ENCODE data around the gene NOS1AP. TPM values are rescaled to one million over a fixed set of nuclear protein-coding genes. Genes with fewer than 3 reads are reported as not detected.
A peak's percentile ranks its signal among the peaks of the same experiment; 100 is the strongest.

The NOS1AP gene
- total RNA-seq, 1 experiment from 2014 or later: 2.4 TPM

DNA sequence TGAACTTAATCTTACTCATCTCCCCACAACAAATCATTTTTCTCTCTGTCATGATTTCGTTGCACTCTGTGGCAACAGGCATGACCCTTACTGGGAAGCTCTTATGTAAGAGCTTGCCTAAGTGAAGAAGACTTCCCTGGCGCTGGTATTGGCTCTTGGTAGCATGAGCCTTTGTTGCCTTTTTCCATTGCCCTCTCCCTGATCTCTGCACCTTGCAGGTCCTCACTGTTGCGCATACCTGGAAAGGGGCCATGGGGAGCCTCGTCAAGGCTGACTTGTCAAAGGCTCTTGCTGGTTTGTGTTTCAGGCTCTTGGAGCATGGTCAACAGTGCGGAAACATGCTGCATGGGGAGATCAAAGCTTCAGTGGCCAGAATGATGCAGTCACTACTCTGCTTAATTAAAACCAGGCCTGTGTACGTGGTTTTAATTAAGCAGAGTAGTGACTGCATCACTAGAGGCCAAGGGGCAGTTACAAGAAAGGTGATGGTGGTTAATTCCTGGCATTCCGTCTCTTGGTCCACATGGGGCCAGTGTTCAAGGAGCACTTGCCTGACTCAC, 165.8 kb downstream of the NOS1AP start:
- H3K27ac Mint-ChIP-seq (ENCODE audit: low read depth, unreplicated experiment): no peak overlapping the region
- no peaks in the 10 kb centered on the region for H3K4me1 Mint-ChIP-seq (ENCODE audit: insufficient read depth, unreplicated experiment)
- H3K27me3 Mint-ChIP-seq (ENCODE audit: insufficient read depth, unreplicated experiment): no peaks in the 10 kb centered on the region
- peak; percentile 50 for DNase-seq (ENCODE audit: unreplicated experiment)
- no peak overlapping the region for H3K4me3 Mint-ChIP-seq (ENCODE audit: unreplicated experiment)
- BruUV-seq (replicated peaks): no TSS peak
- intact Hi-C loops (cut with micrococcal nuclease): no loop called here
- TF ChIP-seq, protein P1, sequence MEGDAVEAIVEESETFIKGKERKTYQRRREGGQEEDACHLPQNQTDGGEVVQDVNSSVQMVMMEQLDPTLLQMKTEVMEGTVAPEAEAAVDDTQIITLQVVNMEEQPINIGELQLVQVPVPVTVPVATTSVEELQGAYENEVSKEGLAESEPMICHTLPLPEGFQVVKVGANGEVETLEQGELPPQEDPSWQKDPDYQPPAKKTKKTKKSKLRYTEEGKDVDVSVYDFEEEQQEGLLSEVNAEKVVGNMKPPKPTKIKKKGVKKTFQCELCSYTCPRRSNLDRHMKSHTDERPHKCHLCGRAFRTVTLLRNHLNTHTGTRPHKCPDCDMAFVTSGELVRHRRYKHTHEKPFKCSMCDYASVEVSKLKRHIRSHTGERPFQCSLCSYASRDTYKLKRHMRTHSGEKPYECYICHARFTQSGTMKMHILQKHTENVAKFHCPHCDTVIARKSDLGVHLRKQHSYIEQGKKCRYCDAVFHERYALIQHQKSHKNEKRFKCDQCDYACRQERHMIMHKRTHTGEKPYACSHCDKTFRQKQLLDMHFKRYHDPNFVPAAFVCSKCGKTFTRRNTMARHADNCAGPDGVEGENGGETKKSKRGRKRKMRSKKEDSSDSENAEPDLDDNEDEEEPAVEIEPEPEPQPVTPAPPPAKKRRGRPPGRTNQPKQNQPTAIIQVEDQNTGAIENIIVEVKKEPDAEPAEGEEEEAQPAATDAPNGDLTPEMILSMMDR (IDR thresholded peaks at IDR 0.05; ENCODE audit: unreplicated experiment): no peak
- no peaks in the 10 kb centered on the region for H3K36me3 Mint-ChIP-seq (ENCODE audit: insufficient read depth, unreplicated experiment)
- H3K9me3 Mint-ChIP-seq (ENCODE audit: unreplicated experiment): no peaks in the 10 kb centered on the region
- ChIA-PET CTCF (interaction anchor here (0.6 kb wide), 1 partner anchor 9 kb away, joined by 4 read pairs; no protein-coding TSS in a partner anchor), POLR2A (no interaction called here)

DNA sequence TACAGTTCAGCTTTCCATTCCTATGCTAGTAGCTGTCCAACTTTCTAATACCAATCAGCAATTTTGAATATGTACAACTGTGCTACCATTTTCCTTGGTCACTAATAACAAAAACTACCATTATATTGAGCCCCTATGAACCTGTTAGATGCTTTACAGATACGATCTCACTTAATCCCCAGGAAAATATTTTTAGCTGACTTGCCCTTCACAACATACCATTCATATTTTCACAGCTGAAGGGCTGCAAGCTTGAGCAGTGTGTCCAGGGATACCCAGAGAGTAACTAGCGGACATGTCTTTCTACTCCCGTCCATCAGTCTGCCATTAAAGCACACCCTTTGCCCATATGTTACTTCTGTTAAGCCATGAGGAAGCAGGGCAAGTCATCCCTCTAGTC, 166.7 kb downstream of the NOS1AP start:
- ChIA-PET CTCF (interaction anchor here (1.0 to 1.4 kb wide), 2 partner anchors 180 to 199 kb away, joined by 3 read pairs; no protein-coding TSS in a partner anchor), POLR2A (interaction anchor here (1.3 to 1.5 kb wide), 2 partner anchors 10 kb away, joined by 3 read pairs; no protein-coding TSS in a partner anchor)
- Mint-ChIP-seq H3K27ac (ENCODE audit: low read depth, unreplicated experiment) (no peak overlapping the region), H3K9me3 (ENCODE audit: unreplicated experiment) (no peaks in the 10 kb centered on the region), H3K4me3 (ENCODE audit: unreplicated experiment) (no peak overlapping the region), H3K4me1 (ENCODE audit: insufficient read depth, unreplicated experiment) (no peaks in the 10 kb centered on the region), H3K36me3 (ENCODE audit: insufficient read depth, unreplicated experiment) (no peaks in the 10 kb centered on the region), H3K27me3 (ENCODE audit: insufficient read depth, unreplicated experiment) (no peaks in the 10 kb centered on the region)
- no peak for DNase-seq (ENCODE audit: unreplicated experiment)
- TF ChIP-seq, protein P1 (IDR thresholded peaks at IDR 0.05; ENCODE audit: unreplicated experiment): no peak
- no TSS peak for BruUV-seq (replicated peaks)
- intact Hi-C loops (cut with micrococcal nuclease): no loop called here

DNA sequence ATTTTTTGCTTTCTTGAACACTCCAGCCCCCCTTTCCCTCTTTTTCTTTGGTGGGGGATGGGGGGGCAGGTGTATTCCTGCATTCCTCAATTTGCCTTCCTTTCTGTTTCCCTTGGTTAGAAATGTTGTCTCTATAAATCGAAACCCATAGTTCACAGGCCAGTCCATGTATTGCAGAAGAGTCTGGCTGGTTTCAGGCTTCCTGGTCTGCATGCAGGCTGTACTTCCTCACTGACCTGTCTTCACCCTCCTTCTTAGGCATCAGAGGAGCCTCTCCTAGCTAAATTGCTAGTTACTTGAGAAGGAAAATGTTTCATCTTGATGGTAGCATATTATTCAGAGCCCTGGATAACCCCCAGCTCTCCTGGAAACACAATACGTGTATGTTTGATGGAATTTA, 167.1 kb downstream of the NOS1AP start:
- no TSS peak for BruUV-seq (replicated peaks)
- TF ChIP-seq, protein P1 (IDR thresholded peaks at IDR 0.05; ENCODE audit: unreplicated experiment): no peak
- H3K36me3 Mint-ChIP-seq (ENCODE audit: insufficient read depth, unreplicated experiment): no peaks in the 10 kb centered on the region
- H3K4me3 Mint-ChIP-seq (ENCODE audit: unreplicated experiment): no peak overlapping the region
- DNase-seq (ENCODE audit: unreplicated experiment): no peak
- ChIA-PET POLR2A (interaction anchor here (1.3 to 1.5 kb wide), 2 partner anchors 9 to 10 kb away, joined by 3 read pairs; no protein-coding TSS in a partner anchor), CTCF (interaction anchor here (1.0 to 1.8 kb wide), 3 partner anchors 39 to 200 kb away, joined by 3 to 4 read pairs (median 3); no protein-coding TSS in a partner anchor)
- H3K9me3 Mint-ChIP-seq (ENCODE audit: unreplicated experiment): no peaks in the 10 kb centered on the region
- no peak overlapping the region for H3K27ac Mint-ChIP-seq (ENCODE audit: low read depth, unreplicated experiment)
- H3K4me1 Mint-ChIP-seq (ENCODE audit: insufficient read depth, unreplicated experiment): no peaks in the 10 kb centered on the region
- H3K27me3 Mint-ChIP-seq (ENCODE audit: insufficient read depth, unreplicated experiment): no peaks in the 10 kb centered on the region
- intact Hi-C loops (cut with micrococcal nuclease): no loop called here

DNA sequence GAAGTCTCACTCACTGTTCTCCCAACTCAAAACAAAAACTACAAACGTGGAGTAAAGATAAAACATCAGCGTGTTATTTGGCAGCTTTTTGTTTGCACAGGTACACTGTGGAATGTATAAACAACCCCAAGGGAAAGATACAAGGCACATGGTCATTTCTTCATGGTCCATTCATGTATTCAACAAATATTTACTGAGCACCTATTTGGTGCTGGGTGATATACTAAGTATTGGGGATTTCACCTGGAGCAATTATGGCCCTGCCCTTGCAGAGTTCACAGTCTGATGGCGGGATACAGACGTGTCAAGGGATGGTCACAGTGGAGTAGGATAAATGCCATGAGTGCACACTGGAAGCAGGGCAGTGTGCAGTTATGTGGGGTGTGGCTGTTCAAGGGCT, 171.1 kb downstream of the NOS1AP start:
- no peaks in the 10 kb centered on the region for H3K36me3 Mint-ChIP-seq (ENCODE audit: insufficient read depth, unreplicated experiment)
- intact Hi-C loops (cut with micrococcal nuclease): loop anchor here (1.0 kb wide), 1 partner anchor 152 kb away; no protein-coding TSS in a partner anchor
- no peaks in the 10 kb centered on the region for H3K9me3 Mint-ChIP-seq (ENCODE audit: unreplicated experiment)
- H3K27me3 Mint-ChIP-seq (ENCODE audit: insufficient read depth, unreplicated experiment): no peaks in the 10 kb centered on the region
- BruUV-seq (replicated peaks): no TSS peak
- TF ChIP-seq, protein P1 (IDR thresholded peaks at IDR 0.05; ENCODE audit: unreplicated experiment): no peak
- ChIA-PET CTCF (interaction anchor here (0.7 to 1.4 kb wide), 6 partner anchors 11 to 203 kb away, joined by 3 to 8 read pairs (median 4); no protein-coding TSS in a partner anchor), POLR2A (interaction anchor here (1.2 to 1.6 kb wide), 4 partner anchors 11 to 171 kb away, joined by 3 to 8 read pairs (median 4); partner anchors contain the start of gene NOS1AP)
- no peak overlapping the region for H3K27ac Mint-ChIP-seq (ENCODE audit: low read depth, unreplicated experiment)
- H3K4me1 Mint-ChIP-seq (ENCODE audit: insufficient read depth, unreplicated experiment): no peaks in the 10 kb centered on the region
- no peak for DNase-seq (ENCODE audit: unreplicated experiment)
- H3K4me3 Mint-ChIP-seq (ENCODE audit: unreplicated experiment): no peak overlapping the region
